Peyer's patch (tissue), 4 donors: ENCODE results near the gene GRID2. TPM values are rescaled to one million over a fixed set of nuclear protein-coding genes. Genes with fewer than 3 reads are reported as not detected.

Experiments
- DNase-seq, 3 donors: peaks; one replicate each; pipeline ENCODE4 v3.0.0-alpha.2; 2017 to 2019
- H3K27ac ChIP-seq, 4 donors: fragments of 200-600 bp; sonication (generic); one replicate each; pipeline ENCODE4 v1.5.1; 2016 to 2019
- H3K27me3 ChIP-seq, 2 donors: fragments of 200-600 bp; sonication (generic); one replicate each; pipeline ENCODE4 v1.5.1; 2019
- H3K36me3 ChIP-seq, 3 donors: fragments of 200-600 bp; sonication (generic); one replicate each; pipeline ENCODE4 v1.5.1; 2016 to 2019
- H3K4me1 ChIP-seq, 4 donors: fragments of 200-600 bp; sonication (generic); one replicate each; pipeline ENCODE4 v1.5.1; 2016 to 2019
- H3K4me3 ChIP-seq, 4 donors: fragments of 200-600 bp; sonication (generic); 1 replicate in 3 of 4; 2 replicates in 1 of 4; pipeline ENCODE4 v1.5.1; 2016 to 2019; ENCODE audit warnings: mild to moderate bottlenecking in 1 of 4
- H3K9me3 ChIP-seq, 4 donors: fragments of 200-600 bp; sonication (generic); one replicate each; pipeline ENCODE4 v1.5.1; 2016 to 2019; ENCODE audit warnings: mild to moderate bottlenecking in 1 of 4
- POLR2A ChIP-seq, 2 donors: fragments of 450-650 bp; IDR thresholded peaks; one replicate each; pipeline ENCODE4 v1.5.1; 2017; ENCODE audit warnings: antibody characterized with exemption in 2 of 2, mild to moderate bottlenecking in 2 of 2, moderate library complexity in 2 of 2
- total RNA-seq, 4 donors: library from RNA; depleted of rRNA; stranded (reverse); fragments of >200 nt; gene quantifications; one replicate each; pipeline ENCODE4 v1.1.0, GENCODE V29; 2016
- TF ChIP-seq, protein P1 (sequence below), 6 experiments: fragments of 450-650 bp in 4 of 6; fragments of 200-600 bp in 2 of 6; sonication (generic) in 1 of 6; IDR thresholded peaks; one replicate each; pipeline ENCODE4 v1.5.1; 2017 to 2019; ENCODE audit warnings: antibody characterized with exemption in 6 of 6, mild to moderate bottlenecking in 3 of 6, moderate library complexity in 1 of 6

The GRID2 gene
- total RNA-seq, 4 donors from 2014 or later, result 0.54 TPM; not detected in 3

DNA sequence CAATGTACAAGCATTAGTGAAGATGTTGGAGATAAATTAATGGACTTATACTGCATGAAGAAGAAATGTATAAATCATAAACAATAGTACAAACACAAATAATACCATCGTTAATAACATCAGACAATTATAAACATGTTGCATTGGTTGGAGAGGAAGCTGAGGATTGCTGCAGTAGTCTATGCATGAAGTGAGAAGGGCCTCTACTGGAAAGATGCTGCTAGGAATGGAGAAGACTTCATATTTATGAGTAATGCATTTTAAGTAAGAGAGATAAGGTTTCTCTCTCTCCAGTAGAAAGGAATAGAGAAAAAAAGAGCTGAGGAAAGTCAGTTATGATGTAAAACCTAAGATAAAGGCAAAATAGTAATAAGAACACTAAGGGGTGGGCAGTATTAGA, 247.8 kb downstream of the GRID2 start:
- H3K27ac ChIP-seq, result no peak overlapping the region
- H3K27me3 ChIP-seq, result no peaks in the 10 kb centered on the region
- no peaks in the 10 kb centered on the region for H3K9me3 ChIP-seq
- H3K36me3 ChIP-seq, result no peaks in the 10 kb centered on the region
- no peak for DNase-seq
- TF ChIP-seq, protein P1, sequence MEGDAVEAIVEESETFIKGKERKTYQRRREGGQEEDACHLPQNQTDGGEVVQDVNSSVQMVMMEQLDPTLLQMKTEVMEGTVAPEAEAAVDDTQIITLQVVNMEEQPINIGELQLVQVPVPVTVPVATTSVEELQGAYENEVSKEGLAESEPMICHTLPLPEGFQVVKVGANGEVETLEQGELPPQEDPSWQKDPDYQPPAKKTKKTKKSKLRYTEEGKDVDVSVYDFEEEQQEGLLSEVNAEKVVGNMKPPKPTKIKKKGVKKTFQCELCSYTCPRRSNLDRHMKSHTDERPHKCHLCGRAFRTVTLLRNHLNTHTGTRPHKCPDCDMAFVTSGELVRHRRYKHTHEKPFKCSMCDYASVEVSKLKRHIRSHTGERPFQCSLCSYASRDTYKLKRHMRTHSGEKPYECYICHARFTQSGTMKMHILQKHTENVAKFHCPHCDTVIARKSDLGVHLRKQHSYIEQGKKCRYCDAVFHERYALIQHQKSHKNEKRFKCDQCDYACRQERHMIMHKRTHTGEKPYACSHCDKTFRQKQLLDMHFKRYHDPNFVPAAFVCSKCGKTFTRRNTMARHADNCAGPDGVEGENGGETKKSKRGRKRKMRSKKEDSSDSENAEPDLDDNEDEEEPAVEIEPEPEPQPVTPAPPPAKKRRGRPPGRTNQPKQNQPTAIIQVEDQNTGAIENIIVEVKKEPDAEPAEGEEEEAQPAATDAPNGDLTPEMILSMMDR (IDR thresholded peaks at IDR 0.05), result no peak
- no peak for TF ChIP-seq POLR2A (IDR thresholded peaks at IDR 0.05)
- H3K4me1 ChIP-seq, result no peaks in the 10 kb centered on the region
- no peak overlapping the region for H3K4me3 ChIP-seq

DNA sequence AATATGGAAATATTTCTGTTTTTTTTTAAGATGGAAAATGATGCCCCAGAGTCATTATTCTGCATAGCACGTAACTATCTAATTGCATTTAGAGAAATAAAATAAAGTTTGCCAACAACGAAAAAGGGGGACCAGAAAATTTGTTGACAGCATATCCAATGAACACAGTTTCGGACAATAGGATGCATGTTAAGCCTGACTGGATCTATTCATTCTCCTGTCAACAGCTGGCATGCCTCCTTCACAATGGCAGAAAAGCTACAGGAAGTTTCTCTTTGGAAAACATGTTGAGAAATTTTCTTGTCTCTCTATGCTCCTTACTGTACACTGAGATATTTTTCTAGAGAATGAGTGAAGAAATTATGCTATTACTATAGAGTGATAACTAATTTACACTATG, 262.5 kb downstream of the GRID2 start:
- no peaks in the 10 kb centered on the region for H3K36me3 ChIP-seq

DNA sequence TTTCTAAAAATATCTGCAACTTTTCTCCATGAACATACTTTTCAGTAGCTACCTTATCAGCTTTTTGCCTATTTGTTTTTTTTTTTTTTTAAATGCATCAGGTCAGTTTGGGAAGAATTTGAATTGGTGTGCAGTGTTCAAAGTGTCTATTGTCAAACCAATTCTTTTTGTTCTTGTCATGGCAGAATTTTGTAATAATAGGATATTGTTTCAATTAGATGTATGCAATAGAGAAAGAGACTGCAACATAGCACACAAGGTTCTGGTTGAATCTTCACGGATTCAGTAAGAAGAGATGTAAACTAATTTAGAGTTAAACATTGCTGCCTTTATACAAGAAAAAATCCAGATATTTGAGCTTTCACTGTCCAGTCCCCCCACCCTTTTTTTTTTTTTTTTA, 277.1 kb downstream of the GRID2 start:
- Histone ChIP-seq H3K4me1 (no peaks in the 10 kb centered on the region), H3K36me3 (no peaks in the 10 kb centered on the region), H3K9me3 (no peaks in the 10 kb centered on the region), H3K27me3 (no peaks in the 10 kb centered on the region), H3K4me3 (no peak overlapping the region), H3K27ac (no peak overlapping the region)
- TF ChIP-seq, protein P1 (IDR thresholded peaks at IDR 0.05), result no peak
- TF ChIP-seq POLR2A (IDR thresholded peaks at IDR 0.05), result no peak
- no peak for DNase-seq

More for the DNA sequence above, 262.5 kb downstream of the GRID2 start:
- Histone ChIP-seq H3K27ac (no peak overlapping the region), H3K4me1 (no peaks in the 10 kb centered on the region), H3K27me3 (no peaks in the 10 kb centered on the region), H3K9me3 (no peaks in the 10 kb centered on the region), H3K4me3 (no peak overlapping the region)
- no peak for DNase-seq
- no peak for TF ChIP-seq POLR2A (IDR thresholded peaks at IDR 0.05)
- TF ChIP-seq, protein P1 (IDR thresholded peaks at IDR 0.05), result no peak

DNA sequence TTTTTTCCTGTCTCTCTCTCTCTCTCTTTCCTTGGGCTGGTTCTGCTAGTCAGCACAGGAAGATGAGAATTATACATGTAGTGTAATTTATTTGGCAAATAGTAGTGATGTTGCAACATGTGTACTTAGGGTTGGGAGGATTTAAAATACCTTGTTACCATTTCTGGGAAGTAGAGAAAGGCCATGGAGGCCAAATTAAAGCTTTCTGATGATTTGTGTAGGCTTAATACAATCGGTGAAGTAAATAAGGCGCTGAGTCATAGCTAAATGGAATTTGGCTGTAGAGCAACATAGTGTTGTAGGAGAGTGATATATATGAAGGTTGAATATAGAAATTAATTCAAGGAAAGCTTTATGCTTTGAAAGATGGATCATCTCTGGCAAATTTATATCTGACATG, 295.3 kb downstream of the GRID2 start:
- Histone ChIP-seq H3K4me1 (no peaks in the 10 kb centered on the region), H3K9me3 (no peaks in the 10 kb centered on the region), H3K27me3 (no peaks in the 10 kb centered on the region), H3K36me3 (no peaks in the 10 kb centered on the region), H3K27ac (no peak overlapping the region), H3K4me3 (no peak overlapping the region)
- no peak for DNase-seq
- TF ChIP-seq POLR2A (IDR thresholded peaks at IDR 0.05), result no peak
- TF ChIP-seq, protein P1 (IDR thresholded peaks at IDR 0.05), result no peak

DNA sequence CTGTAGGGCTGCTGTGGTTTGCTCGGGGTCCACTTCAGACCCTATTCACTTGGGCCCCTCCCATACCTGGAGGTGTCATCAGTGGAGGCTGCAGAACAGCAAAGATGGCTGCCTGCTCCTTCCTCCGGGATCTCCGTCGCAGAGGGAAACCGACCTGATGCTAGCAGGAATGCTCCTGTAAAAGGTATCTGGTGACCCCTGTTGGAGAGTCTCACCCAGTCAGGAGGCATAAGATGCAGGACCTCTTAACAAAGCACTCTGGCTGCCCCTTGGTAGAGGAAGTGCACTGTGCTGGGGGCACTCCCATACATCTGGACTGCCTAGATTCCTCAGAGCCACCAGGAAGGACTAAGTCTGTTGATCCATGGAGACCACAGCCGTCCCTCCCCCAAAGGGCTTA, 296.9 kb downstream of the GRID2 start:
- no peak for DNase-seq
- Histone ChIP-seq H3K36me3 (no peaks in the 10 kb centered on the region), H3K9me3 (no peaks in the 10 kb centered on the region), H3K27me3 (no peaks in the 10 kb centered on the region), H3K27ac (no peak overlapping the region), H3K4me3 (no peak overlapping the region), H3K4me1 (no peaks in the 10 kb centered on the region)
- TF ChIP-seq, protein P1 (IDR thresholded peaks at IDR 0.05), result no peak
- no peak for TF ChIP-seq POLR2A (IDR thresholded peaks at IDR 0.05)

DNA sequence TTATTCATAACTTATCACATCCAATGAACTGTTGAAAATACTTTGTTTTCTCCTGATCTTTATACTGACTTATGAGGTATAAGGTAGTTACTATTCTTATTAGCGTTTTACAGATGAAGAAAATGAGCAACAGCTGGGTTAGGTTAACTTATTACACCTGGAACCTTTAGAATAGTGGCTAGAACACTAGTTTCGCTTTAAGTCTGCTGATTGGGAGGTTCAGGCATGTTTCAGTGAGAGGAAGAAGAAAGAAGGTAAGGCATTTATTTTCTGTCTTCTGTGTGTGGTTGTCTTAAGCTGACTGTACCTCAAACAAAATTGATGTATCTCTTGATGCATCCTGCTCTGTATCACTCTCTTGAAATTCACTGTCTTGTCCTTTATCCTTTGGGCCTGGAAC, 302.5 kb downstream of the GRID2 start:
- DNase-seq, result no peak
- Histone ChIP-seq H3K27me3 (no peaks in the 10 kb centered on the region), H3K9me3 (no peaks in the 10 kb centered on the region), H3K36me3 (no peaks in the 10 kb centered on the region), H3K27ac (no peak overlapping the region), H3K4me1 (no peaks in the 10 kb centered on the region), H3K4me3 (no peak overlapping the region)
- no peak for TF ChIP-seq POLR2A (IDR thresholded peaks at IDR 0.05)
- TF ChIP-seq, protein P1 (IDR thresholded peaks at IDR 0.05), result no peak
